NOMO-1 treated with dmso at 0.1 percent for 144 hours (cell line): ENCODE measurements around the gene TMEM95.

ENCODE experiments used
- DNase-seq: peaks from one replicate; lab custom pipeline; 2025; ENCODE audit not compliant: unreplicated experiment; lab: John Stamatoyannopoulos, UW

Gene TMEM95

GRCh38 chr17:7355053-7355452 is at the start of gene TMEM95:
TMEM95 (plus strand) TSS chr17:7355156; CDS start chr17:7355205, 49 bp downstream.
- DNase-seq, result no peak

GRCh38 chr17:7306911-7307685 is 47.9 kb upstream of the TMEM95 start, which contains the start of gene EIF5A:
EIF5A (plus strand) TSS chr17:7307628; CDS start chr17:7309636, 2,008 bp downstream.
- peak; percentile 99 for DNase-seq

GRCh38 chr17:7307686-7308624 is 47.0 kb upstream of the TMEM95 start:
- DNase-seq, result peak; percentile 35

GRCh38 chr17:7308625-7309433 is 46.1 kb upstream of the TMEM95 start:
- DNase-seq, result peak; percentile 77

- no peak for DNase-seq
Observed at GRCh38 chr17:7309628-7310027, 45.3 kb upstream of the TMEM95 start.

GRCh38 chr17:7311110-7311705 is 43.7 kb upstream of the TMEM95 start:
- no peak for DNase-seq

GRCh38 chr17:7312432-7313087 is 42.4 kb upstream of the TMEM95 start:
- DNase-seq, result no peak

GRCh38 chr17:7313088-7313889 is 41.7 kb upstream of the TMEM95 start:
- no peak for DNase-seq

- no peak for DNase-seq
Observed at GRCh38 chr17:7313890-7314718, 40.9 kb upstream of the TMEM95 start.

- peak; percentile 80 for DNase-seq
Observed at GRCh38 chr17:7314719-7315569, 40.0 kb upstream of the TMEM95 start, which contains the start of gene GPS2. GPS2 (minus strand) TSS chr17:7315360; CDS start chr17:7315052, 308 bp downstream.

GRCh38 chr17:7315570-7316235 is 39.3 kb upstream of the TMEM95 start:
- no peak for DNase-seq

- no peak for DNase-seq
Observed at GRCh38 chr17:7317161-7317803, 37.7 kb upstream of the TMEM95 start.

- no peak for DNase-seq
Observed at GRCh38 chr17:7318121-7318860, 36.7 kb upstream of the TMEM95 start.

- DNase-seq, result no peak
Observed at GRCh38 chr17:7321466-7321865, 33.5 kb upstream of the TMEM95 start.

GRCh38 chr17:7322520-7323194 is 32.3 kb upstream of the TMEM95 start:
- DNase-seq, result no peak
